Measurements from ENCODE around the gene BCAP29. TPM values are rescaled to one million over a fixed set of nuclear protein-coding genes. Genes with fewer than 3 reads are reported as not detected.
A peak's percentile ranks its signal among the peaks of the same experiment; 100 is the strongest.

BCAP29 gene
- total and polyA plus RNA-seq, 11 donors: 42.5 to 241 (median 117) TPM

- ATAC-seq: no peak
- intact Hi-C loops (cut with DNase I): no loop called here
- H3K4me1 ChIP-seq: peaks cover 0 to 7% (median 0%) of the 10 kb centered on the region in 12 donors
- no peak for DNase-seq
- H3K27me3 ChIP-seq: no peaks in the 10 kb centered on the region
- H3K4me3 ChIP-seq: no peak overlapping the region
- no peak overlapping the region for H3K27ac ChIP-seq
- 64 to 84% (median 79%) methylated on average over 2 of the region's 2 CpGs for whole genome bisulfite sequencing, 4 donors
- TF ChIP-seq CTCF (IDR thresholded peaks at IDR 0.05) (no peak), POLR2A (IDR thresholded peaks at IDR 0.05) (no peak)
- H3K36me3 ChIP-seq: peaks cover 0 to 39% (median 18%) of the 10 kb centered on the region in 9 donors
- peaks cover 0 to 26% (median 0%) of the 10 kb centered on the region in 12 donors for H3K9me3 ChIP-seq
These were observed 42.0 kb upstream of the BCAP29 start for GRCh38 chr7:107538001-107538400.

- TF ChIP-seq POLR2A (IDR thresholded peaks at IDR 0.05) (no peak), CTCF (IDR thresholded peaks at IDR 0.05) (no peak)
- H3K27ac ChIP-seq: no peak overlapping the region
- peaks cover 0 to 23% (median 11%) of the 10 kb centered on the region in 12 donors for H3K9me3 ChIP-seq
- H3K4me1 ChIP-seq: no peaks in the 10 kb centered on the region
- ATAC-seq: peak in 3 of 4 donors; percentile 18 to 38 (median 20)
- peaks cover 0 to 63% (median 56%) of the 10 kb centered on the region in 9 donors for H3K36me3 ChIP-seq
- WGBS, 4 donors: 87 to 97% (median 91%) methylated on average over 5 of the region's 5 CpGs
- intact Hi-C loops (cut with DNase I): no loop called here
- H3K4me3 ChIP-seq: no peak overlapping the region
- DNase-seq: no peak
- no peaks in the 10 kb centered on the region for H3K27me3 ChIP-seq
These were observed 36.6 kb upstream of the BCAP29 start for GRCh38 chr7:107543338-107543993.

GRCh38 chr7:107544848-107545591, 35.0 kb upstream of the BCAP29 start:
- intact Hi-C loops (cut with DNase I): no loop called here
- peaks cover 0 to 57% (median 48%) of the 10 kb centered on the region in 9 donors for H3K36me3 ChIP-seq
- H3K27ac ChIP-seq: no peak overlapping the region
- no peak for ATAC-seq
- DNase-seq: no peak
- no peaks in the 10 kb centered on the region for H3K4me1 ChIP-seq
- H3K4me3 ChIP-seq: no peak overlapping the region
- H3K9me3 ChIP-seq: peaks cover 0 to 23% (median 11%) of the 10 kb centered on the region in 12 donors
- H3K27me3 ChIP-seq: no peaks in the 10 kb centered on the region
- WGBS, 4 donors: 96 to 100% (median 97%) methylated on average over 4 of the region's 4 CpGs
- TF ChIP-seq CTCF (IDR thresholded peaks at IDR 0.05) (no peak), POLR2A (IDR thresholded peaks at IDR 0.05) (no peak)

GRCh38 chr7:107551936-107552335, 28.1 kb upstream of the BCAP29 start:
- 97 to 99% (median 98%) methylated on average over 1 of the region's 1 CpG for WGBS, 4 donors

More at GRCh38 chr7:107551936-107552335, 28.1 kb upstream of the BCAP29 start:
- peaks cover 0 to 7% (median 0%) of the 10 kb centered on the region in 12 donors for H3K4me1 ChIP-seq
- DNase-seq (no peak), ATAC-seq (no peak)
- H3K27ac ChIP-seq: no peak overlapping the region
- TF ChIP-seq POLR2A (IDR thresholded peaks at IDR 0.05) (no peak), CTCF (IDR thresholded peaks at IDR 0.05) (no peak)
- no peak overlapping the region for H3K4me3 ChIP-seq
- intact Hi-C loops (cut with DNase I): loop anchor here in 1 of 10 donors (5.0 kb wide), 1 partner anchor 35 kb away; no protein-coding TSS in a partner anchor
- no peaks in the 10 kb centered on the region for H3K9me3 ChIP-seq
- no peaks in the 10 kb centered on the region for H3K27me3 ChIP-seq
- H3K36me3 ChIP-seq: peaks cover 0 to 65% (median 55%) of the 10 kb centered on the region in 9 donors

Measured in heart left ventricle (tissue), 16 donors.